Mesenchymal stem cell (in vitro differentiated cells and primary cell): ENCODE measurements around the gene ADH5.
"Not testable (repeated sequence)": the region's sequence is repeated elsewhere in the genome, so short reads cannot be mapped to it uniquely, and the experiment has no call there.

Experiments used
- DNase-seq: peaks from one replicate; pipeline ENCODE4 v3.0.0-alpha.2; 2013
- H2AFZ ChIP-seq: one replicate; pipeline ENCODE4 v1.6.1; 2013; ENCODE audit warnings: low read depth, mild to moderate bottlenecking, control low read depth, inconsistent platforms, low read length, moderate library complexity
- H2AK5ac ChIP-seq: 2 replicates; pipeline ENCODE4 v1.6.1; 2013; ENCODE audit warnings: low read length, moderate library complexity, mild to moderate bottlenecking, inconsistent platforms; ENCODE audit not compliant: severe bottlenecking
- H2BK120ac ChIP-seq: one replicate; pipeline ENCODE4 v1.6.1; 2013; ENCODE audit warnings: low read depth, mild to moderate bottlenecking, inconsistent platforms, low read length, moderate library complexity
- H2BK12ac ChIP-seq, 2 experiments: one replicate each; pipeline ENCODE4 v1.6.1; 2013; ENCODE audit warnings: inconsistent platforms in 2 of 2, low read length in 2 of 2, mild to moderate bottlenecking in 2 of 2, moderate library complexity in 2 of 2, control low read depth in 1 of 2
- H2BK15ac ChIP-seq: one replicate; pipeline ENCODE4 v1.6.1; 2013; ENCODE audit warnings: mild to moderate bottlenecking, low read depth, inconsistent platforms; ENCODE audit not compliant: poor library complexity, severe bottlenecking
- H2BK5ac ChIP-seq: 2 replicates; pipeline ENCODE4 v1.6.1; 2013; ENCODE audit warnings: low read depth, mild to moderate bottlenecking, low read length, control low read depth, inconsistent platforms; ENCODE audit not compliant: poor library complexity, severe bottlenecking
- H3K14ac ChIP-seq, 2 experiments: one replicate each; pipeline ENCODE4 v1.6.1; 2013; ENCODE audit warnings: inconsistent platforms in 2 of 2, low read length in 2 of 2, control low read depth in 1 of 2, mild to moderate bottlenecking in 1 of 2, moderate library complexity in 1 of 2
- H3K18ac ChIP-seq, 2 experiments: one replicate each; pipeline ENCODE4 v1.6.1; 2013; ENCODE audit warnings: inconsistent platforms in 2 of 2, low read length in 2 of 2, control low read depth in 1 of 2, low read depth in 1 of 2, mild to moderate bottlenecking in 1 of 2
- H3K23ac ChIP-seq, 2 experiments: one replicate each; pipeline ENCODE4 v1.6.1; 2013; ENCODE audit warnings: inconsistent platforms in 2 of 2, low read length in 2 of 2, mild to moderate bottlenecking in 2 of 2, moderate library complexity in 2 of 2, control low read depth in 1 of 2
- H3K27ac ChIP-seq: 2 replicates; pipeline ENCODE4 v1.5.1; 2013; ENCODE audit warnings: mild to moderate bottlenecking, moderate library complexity, low read length, control low read depth, inconsistent platforms; ENCODE audit not compliant: poor library complexity, severe bottlenecking
- H3K27me3 ChIP-seq, 2 experiments: 2 replicates each; pipeline versions ENCODE4 v1.6.1 to v1.7.0; 2013; ENCODE audit warnings: low read length in 2 of 2, mild to moderate bottlenecking in 2 of 2, moderate library complexity in 2 of 2, control low read depth in 1 of 2, inconsistent platforms in 1 of 2; ENCODE audit not compliant: control insufficient read depth in 1 of 2, insufficient read depth in 1 of 2
- H3K36me3 ChIP-seq, 2 experiments: 2 replicates each; pipeline versions ENCODE4 v1.6.1 to v1.7.0; 2013; ENCODE audit warnings: low read length in 2 of 2, control low read depth in 1 of 2, inconsistent platforms in 1 of 2, low read depth in 1 of 2, mild to moderate bottlenecking in 1 of 2; ENCODE audit not compliant: insufficient read depth in 2 of 2, control insufficient read depth in 1 of 2
- H3K4ac ChIP-seq, 2 experiments: one replicate each; pipeline ENCODE4 v1.6.1; 2013; ENCODE audit warnings: inconsistent platforms in 2 of 2, low read length in 2 of 2, mild to moderate bottlenecking in 2 of 2, moderate library complexity in 2 of 2, control low read depth in 1 of 2, low read depth in 1 of 2
- H3K4me1 ChIP-seq: 2 replicates; pipeline ENCODE4 v1.6.1; 2013; ENCODE audit warnings: low read depth, low read length, control low read depth; ENCODE audit not compliant: control insufficient read depth, insufficient read depth
- H3K4me2 ChIP-seq: 2 replicates; pipeline ENCODE4 v1.6.1; 2013; ENCODE audit warnings: low read length, mild to moderate bottlenecking, inconsistent platforms; ENCODE audit not compliant: poor library complexity, severe bottlenecking
- H3K4me3 ChIP-seq, 2 experiments: 2 replicates each; pipeline versions ENCODE4 v1.5.1 to v1.7.0; 2013; ENCODE audit warnings: low read length in 2 of 2, mild to moderate bottlenecking in 2 of 2, control low read depth in 1 of 2, low read depth in 1 of 2; ENCODE audit not compliant: insufficient read depth in 1 of 2
- H3K79me1 ChIP-seq: replicated peaks from 2 replicates; pipeline ENCODE4 v1.6.1; 2013; ENCODE audit warnings: mild to moderate bottlenecking, control low read depth, low read length, inconsistent platforms; ENCODE audit not compliant: poor library complexity, severe bottlenecking
- H3K9ac ChIP-seq: 2 replicates; pipeline ENCODE4 v1.7.0; 2013; ENCODE audit warnings: mild to moderate bottlenecking, low read length, moderate library complexity
- H3K9me3 ChIP-seq: 2 replicates; pipeline ENCODE4 v1.7.0; 2013; ENCODE audit warnings: mild to moderate bottlenecking, low read length; ENCODE audit not compliant: control insufficient read depth
- H4K8ac ChIP-seq: one replicate; pipeline ENCODE4 v1.6.1; 2013; ENCODE audit warnings: inconsistent platforms, mild to moderate bottlenecking, low read length, moderate library complexity
- H4K91ac ChIP-seq: one replicate; pipeline ENCODE4 v1.6.1; 2013; ENCODE audit warnings: mild to moderate bottlenecking, low read length, inconsistent platforms
- WGBS: methylation state at CpG from one replicate; pipeline ENCODE4 v1.1.7; 2013; ENCODE audit warnings: mixed read lengths; 5-methylcytosine and 5-hydroxymethylcytosine counted together

Gene ADH5

GRCh38 chr4:99024481-99025275, 63.9 kb downstream of the ADH5 start:
- 95% methylated on average over 6 of the region's 7 CpGs for WGBS
- no peak overlapping the region for H3K14ac ChIP-seq

GRCh38 chr4:99023800-99024251, 64.8 kb downstream of the ADH5 start:
- not testable (repeated sequence) for H3K27me3 ChIP-seq, DNase-seq, H2BK5ac ChIP-seq, H3K4me3 ChIP-seq, H2BK15ac ChIP-seq, H3K4me2 ChIP-seq, H4K91ac ChIP-seq, H2BK12ac ChIP-seq, H3K14ac ChIP-seq, H3K4ac ChIP-seq, H4K8ac ChIP-seq, H2AK5ac ChIP-seq, H2AFZ ChIP-seq, H3K4me1 ChIP-seq, H3K27ac ChIP-seq, H3K9ac ChIP-seq, H2BK120ac ChIP-seq, H3K18ac ChIP-seq, H3K23ac ChIP-seq
- H3K9me3 ChIP-seq: peaks cover 25% of the 10 kb centered on the region
- peaks cover 15 to 23% of the 10 kb centered on the region in 2 experiments for H3K36me3 ChIP-seq
- peaks cover 21% of the 10 kb centered on the region for H3K79me1 ChIP-seq
- 99% methylated on average over 10 of the region's 10 CpGs for WGBS

More at GRCh38 chr4:99024481-99025275, 63.9 kb downstream of the ADH5 start:
- Histone ChIP-seq H3K4ac (peak overlapping the region in 1 of 2 experiments; percentile 15), H4K91ac (no peak overlapping the region), H3K36me3 (peaks cover 15 to 25% of the 10 kb centered on the region in 2 experiments), H2AK5ac (peak overlapping the region; percentile 61), H3K4me3 (no peak overlapping the region), H3K23ac (no peak overlapping the region), H3K18ac (no peak overlapping the region), H3K4me1 (peaks cover 4% of the 10 kb centered on the region), H3K27ac (no peak overlapping the region), H3K9ac (no peak overlapping the region), H3K27me3 (no peaks in the 10 kb centered on the region), H2BK12ac (no peak overlapping the region), H2BK120ac (no peak overlapping the region), H3K79me1 (peaks cover 19% of the 10 kb centered on the region), H3K9me3 (peaks cover 25% of the 10 kb centered on the region), H2AFZ (no peak overlapping the region), H2BK5ac (no peak overlapping the region), H4K8ac (no peak overlapping the region), H3K4me2 (no peak overlapping the region), H2BK15ac (no peak overlapping the region)
- no peak for DNase-seq

GRCh38 chr4:99022566-99022965, 66.0 kb downstream of the ADH5 start:
- Histone ChIP-seq H3K9me3 (peaks cover 25% of the 10 kb centered on the region), H4K91ac (no peak overlapping the region), H3K4me3 (no peak overlapping the region), H3K23ac (no peak overlapping the region), H3K79me1 (peaks cover 26% of the 10 kb centered on the region), H3K18ac (no peak overlapping the region), H2BK5ac (no peak overlapping the region), H3K27ac (no peak overlapping the region), H3K4me1 (peaks cover 4% of the 10 kb centered on the region), H2AK5ac (no peak overlapping the region), H3K27me3 (no peaks in the 10 kb centered on the region), H2BK15ac (no peak overlapping the region), H3K36me3 (peaks cover 15 to 23% of the 10 kb centered on the region in 2 experiments), H4K8ac (no peak overlapping the region), H2AFZ (no peak overlapping the region), H3K4ac (no peak overlapping the region), H2BK12ac (no peak overlapping the region), H2BK120ac (no peak overlapping the region), H3K9ac (no peak overlapping the region), H3K4me2 (no peak overlapping the region), H3K14ac (no peak overlapping the region)
- DNase-seq: no peak
- WGBS: 95% methylated on average over 8 of the region's 9 CpGs

GRCh38 chr4:99021386-99021785, 67.2 kb downstream of the ADH5 start:
- peaks cover 32% of the 10 kb centered on the region for H3K79me1 ChIP-seq
- H4K91ac ChIP-seq: no peak overlapping the region
- no peak for DNase-seq
- H3K4me1 ChIP-seq: peaks cover 4% of the 10 kb centered on the region
- no peak overlapping the region for H2BK5ac ChIP-seq
- H3K27ac ChIP-seq: no peak overlapping the region
- H3K4me3 ChIP-seq: peak overlapping the region in 1 of 2 experiments; percentile 7
- H2BK120ac ChIP-seq: no peak overlapping the region
- H3K27me3 ChIP-seq: no peaks in the 10 kb centered on the region
- no peak overlapping the region for H3K9ac ChIP-seq
- H3K4me2 ChIP-seq: no peak overlapping the region
- peaks cover 15 to 23% of the 10 kb centered on the region in 2 experiments for H3K36me3 ChIP-seq
- H3K18ac ChIP-seq: no peak overlapping the region
- H3K4ac ChIP-seq: no peak overlapping the region
- no peak overlapping the region for H3K23ac ChIP-seq
- peaks cover 25% of the 10 kb centered on the region for H3K9me3 ChIP-seq
- H2BK12ac ChIP-seq: no peak overlapping the region
- no peak overlapping the region for H2AFZ ChIP-seq
- H2AK5ac ChIP-seq: no peak overlapping the region
- H4K8ac ChIP-seq: no peak overlapping the region
- H2BK15ac ChIP-seq: no peak overlapping the region
- 95% methylated on average over 4 of the region's 5 CpGs for WGBS
- H3K14ac ChIP-seq: no peak overlapping the region
